Cardiac muscle cell (in vitro differentiated cells and primary cell): ENCODE measurements around the gene CIRBP. TPM values are rescaled to one million over a fixed set of nuclear protein-coding genes. Genes with fewer than 3 reads are reported as not detected.
"Not testable (repeated sequence)": the region's sequence is repeated elsewhere in the genome, so short reads cannot be mapped to it uniquely, and the experiment has no call there.

Source experiments
- DNase-seq, 2 donors: peaks; one replicate each; pipeline versions ENCODE4 v3.0.0 to v3.0.0-alpha.2; 2010 to 2017; ENCODE audit warnings: low read depth in 1 of 2, low spot score in 1 of 2
- H3K27ac ChIP-seq: fragments of 200-600 bp; sonication (generic); 2 replicates; pipeline ENCODE4 v1.5.1; 2016
- H3K27me3 ChIP-seq: fragments of 200-600 bp; sonication (generic); 2 replicates; pipeline ENCODE4 v1.6.0; 2016; ENCODE audit warnings: control low read depth
- H3K36me3 ChIP-seq: fragments of 200-600 bp; sonication (generic); 2 replicates; pipeline ENCODE4 v1.5.1; 2016; ENCODE audit warnings: control low read depth
- H3K4me1 ChIP-seq: fragments of 200-600 bp; sonication (generic); 2 replicates; pipeline ENCODE4 v1.8.1; 2017; ENCODE audit warnings: low read depth, mild to moderate bottlenecking, mixed run types
- H3K4me3 ChIP-seq: fragments of 200-600 bp; sonication (generic); 2 replicates; pipeline ENCODE4 v1.5.1; 2016; ENCODE audit warnings: mild to moderate bottlenecking
- H3K9me3 ChIP-seq: fragments of 200-600 bp; sonication (generic); 2 replicates; pipeline ENCODE4 v1.5.1; 2017; ENCODE audit warnings: low read depth, mild to moderate bottlenecking, control low read depth
- polyA plus RNA-seq: library from polyadenylated mRNA; unstranded; fragments of >200 nt; fragmentation: Nextera tagmentation; extraction: Ambion mirVana; gene quantifications from 2 replicates; pipeline ENCODE4 v1.2.1, GENCODE V29; 2016
- total RNA-seq: library from RNA; depleted of rRNA; stranded (reverse); fragments of >200 nt; gene quantifications from 2 replicates; pipeline ENCODE4 v1.2.3, GENCODE V29; 2016
- TF ChIP-seq, protein P1 (sequence below): IDR thresholded peaks from 2 replicates; pipeline ENCODE4 v1.5.1; 2012; ENCODE audit warnings: low read depth, mild to moderate bottlenecking, low read length

The CIRBP gene
- total and polyA plus RNA-seq, 2 experiments from 2014 or later = 716 to 2,236 TPM

DNA sequence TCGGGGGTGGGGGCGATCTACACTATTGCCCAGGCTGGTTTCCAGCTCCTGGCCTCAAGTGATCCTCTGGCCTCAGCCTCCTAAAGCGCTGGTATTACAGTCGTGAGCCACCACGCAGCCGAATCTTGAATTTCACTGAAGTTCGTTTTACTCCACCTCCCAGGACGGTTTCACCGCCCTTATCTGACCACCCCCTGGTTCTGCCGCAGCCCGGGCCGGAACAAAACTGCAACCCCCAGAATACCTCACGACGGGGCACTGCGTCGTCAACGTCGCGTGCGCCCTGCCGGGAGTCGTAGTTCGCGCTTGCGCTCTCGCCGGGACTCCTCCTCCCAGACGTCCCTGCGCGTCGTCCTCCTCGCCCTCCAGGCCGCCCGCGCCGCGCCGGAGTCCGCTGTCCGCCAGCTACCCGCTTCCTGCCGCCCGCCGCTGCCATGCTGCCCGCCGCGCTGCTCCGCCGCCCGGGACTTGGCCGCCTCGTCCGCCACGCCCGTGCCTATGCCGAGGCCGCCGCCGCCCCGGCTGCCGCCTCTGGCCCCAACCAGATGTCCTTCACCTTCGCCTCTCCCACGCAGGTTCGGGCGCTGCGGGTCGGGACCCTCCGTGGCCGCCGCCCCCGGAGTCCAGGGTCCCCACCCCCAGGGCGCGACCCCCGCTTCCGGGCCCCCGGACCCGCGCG lies 27.6 kb upstream of the CIRBP start, which contains the start of gene ATP5F1D:
Gene ATP5F1D (plus strand): TSS at position 335 of the 679 bp plus-strand sequence. CDS start 100 bp downstream, at position 435.
- Histone ChIP-seq H3K27me3 (no peaks in the 10 kb centered on the region), H3K27ac (peak within 1 kb of the TSS; percentile 31), H3K36me3 (no peaks in the 10 kb centered on the region), H3K9me3 (no peaks in the 10 kb centered on the region), H3K4me3 (peak within 1 kb of the TSS; percentile 99), H3K4me1 (peaks cover 21% of the 10 kb centered on the region)
- TF ChIP-seq, protein P1, sequence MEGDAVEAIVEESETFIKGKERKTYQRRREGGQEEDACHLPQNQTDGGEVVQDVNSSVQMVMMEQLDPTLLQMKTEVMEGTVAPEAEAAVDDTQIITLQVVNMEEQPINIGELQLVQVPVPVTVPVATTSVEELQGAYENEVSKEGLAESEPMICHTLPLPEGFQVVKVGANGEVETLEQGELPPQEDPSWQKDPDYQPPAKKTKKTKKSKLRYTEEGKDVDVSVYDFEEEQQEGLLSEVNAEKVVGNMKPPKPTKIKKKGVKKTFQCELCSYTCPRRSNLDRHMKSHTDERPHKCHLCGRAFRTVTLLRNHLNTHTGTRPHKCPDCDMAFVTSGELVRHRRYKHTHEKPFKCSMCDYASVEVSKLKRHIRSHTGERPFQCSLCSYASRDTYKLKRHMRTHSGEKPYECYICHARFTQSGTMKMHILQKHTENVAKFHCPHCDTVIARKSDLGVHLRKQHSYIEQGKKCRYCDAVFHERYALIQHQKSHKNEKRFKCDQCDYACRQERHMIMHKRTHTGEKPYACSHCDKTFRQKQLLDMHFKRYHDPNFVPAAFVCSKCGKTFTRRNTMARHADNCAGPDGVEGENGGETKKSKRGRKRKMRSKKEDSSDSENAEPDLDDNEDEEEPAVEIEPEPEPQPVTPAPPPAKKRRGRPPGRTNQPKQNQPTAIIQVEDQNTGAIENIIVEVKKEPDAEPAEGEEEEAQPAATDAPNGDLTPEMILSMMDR = no peak
- DNase-seq = peak; percentile 95 to 97

DNA sequence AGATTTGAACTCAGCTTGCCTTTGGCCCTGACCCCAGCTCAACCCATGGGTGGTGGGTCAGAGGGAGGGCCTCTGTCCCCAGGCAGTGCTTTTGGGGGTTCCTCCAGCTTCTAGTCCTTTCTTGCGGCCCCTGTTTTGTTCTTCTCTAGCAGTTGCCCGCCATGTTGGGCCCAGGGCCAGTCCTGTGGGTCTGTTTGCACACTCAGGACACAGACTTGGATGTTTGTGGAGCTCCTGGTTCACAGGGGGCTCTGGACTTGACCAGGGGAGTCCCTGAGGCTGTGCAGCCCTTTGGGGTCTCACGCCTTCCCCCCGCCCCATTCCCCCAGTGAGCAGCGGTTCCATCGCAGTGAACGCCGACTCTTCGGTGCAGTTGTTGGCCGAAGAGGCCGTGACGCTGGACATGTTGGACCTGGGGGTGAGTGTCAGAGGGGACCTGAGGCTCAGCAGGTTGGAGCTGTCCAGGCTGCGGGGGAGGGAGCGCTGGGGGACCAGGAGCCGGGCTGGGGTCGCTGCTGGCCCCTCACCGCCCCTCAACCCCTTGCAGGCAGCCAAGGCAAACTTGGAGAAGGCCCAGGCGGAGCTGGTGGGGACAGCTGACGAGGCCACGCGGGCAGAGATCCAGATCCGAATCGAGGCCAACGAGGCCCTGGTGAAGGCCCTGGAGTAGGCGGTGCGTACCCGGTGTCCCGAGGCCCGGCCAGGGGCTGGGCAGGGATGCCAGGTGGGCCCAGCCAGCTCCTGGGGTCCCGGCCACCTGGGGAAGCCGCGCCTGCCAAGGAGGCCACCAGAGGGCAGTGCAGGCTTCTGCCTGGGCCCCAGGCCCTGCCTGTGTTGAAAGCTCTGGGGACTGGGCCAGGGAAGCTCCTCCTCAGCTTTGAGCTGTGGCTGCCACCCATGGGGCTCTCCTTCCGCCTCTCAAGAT lies 25.1 kb upstream of the CIRBP start:
- DNase-seq = peak; percentile 88 to 90
- Histone ChIP-seq H3K4me3 (no peak overlapping the region), H3K4me1 (peaks cover 15% of the 10 kb centered on the region), H3K27me3 (no peaks in the 10 kb centered on the region), H3K36me3 (no peaks in the 10 kb centered on the region), H3K9me3 (no peaks in the 10 kb centered on the region), H3K27ac (peak overlapping the region; percentile 81)
- TF ChIP-seq, protein P1 = peak; percentile 92

DNA sequence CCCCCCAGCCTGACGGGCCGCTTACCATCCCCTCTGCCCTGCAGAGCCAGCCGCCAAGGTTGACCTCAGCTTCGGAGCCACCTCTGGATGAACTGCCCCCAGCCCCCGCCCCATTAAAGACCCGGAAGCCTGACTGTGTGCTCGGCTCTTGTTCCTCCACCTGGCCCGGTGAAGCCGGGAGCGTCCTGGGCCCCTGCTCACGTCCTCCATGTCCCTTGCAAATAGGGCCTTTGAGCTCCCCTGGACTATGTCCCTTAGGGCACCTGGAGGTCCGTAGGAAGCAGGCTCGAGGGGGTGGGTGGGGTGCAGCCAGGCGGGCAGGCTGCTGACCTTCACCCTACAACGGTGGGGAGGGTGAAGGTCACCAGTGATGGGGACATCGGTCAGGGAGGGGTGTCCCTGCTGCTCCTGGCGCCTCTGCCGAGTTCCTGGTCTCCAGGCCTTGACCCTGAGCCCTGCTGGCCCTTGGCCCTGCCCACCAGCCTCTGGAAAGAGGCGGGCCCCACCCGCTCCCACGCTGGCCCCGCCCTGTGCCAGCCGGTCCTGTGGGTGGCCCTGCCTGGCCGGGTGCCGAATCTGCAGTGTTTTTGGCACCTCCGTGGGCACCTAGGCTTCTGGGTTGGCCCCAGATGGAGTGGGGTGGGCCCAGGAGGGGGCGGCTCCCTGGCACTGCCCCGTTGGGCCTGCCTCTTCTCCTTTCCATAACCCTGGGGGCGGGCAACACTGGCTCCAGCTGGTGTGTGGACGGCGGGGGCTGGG lies 24.3 kb upstream of the CIRBP start:
- Histone ChIP-seq H3K4me3 (no peak overlapping the region), H3K27me3 (no peaks in the 10 kb centered on the region), H3K36me3 (no peaks in the 10 kb centered on the region), H3K4me1 (peaks cover 12% of the 10 kb centered on the region), H3K9me3 (no peaks in the 10 kb centered on the region), H3K27ac (peak overlapping the region; percentile 81)
- TF ChIP-seq, protein P1 = no peak
- DNase-seq = no peak

DNA sequence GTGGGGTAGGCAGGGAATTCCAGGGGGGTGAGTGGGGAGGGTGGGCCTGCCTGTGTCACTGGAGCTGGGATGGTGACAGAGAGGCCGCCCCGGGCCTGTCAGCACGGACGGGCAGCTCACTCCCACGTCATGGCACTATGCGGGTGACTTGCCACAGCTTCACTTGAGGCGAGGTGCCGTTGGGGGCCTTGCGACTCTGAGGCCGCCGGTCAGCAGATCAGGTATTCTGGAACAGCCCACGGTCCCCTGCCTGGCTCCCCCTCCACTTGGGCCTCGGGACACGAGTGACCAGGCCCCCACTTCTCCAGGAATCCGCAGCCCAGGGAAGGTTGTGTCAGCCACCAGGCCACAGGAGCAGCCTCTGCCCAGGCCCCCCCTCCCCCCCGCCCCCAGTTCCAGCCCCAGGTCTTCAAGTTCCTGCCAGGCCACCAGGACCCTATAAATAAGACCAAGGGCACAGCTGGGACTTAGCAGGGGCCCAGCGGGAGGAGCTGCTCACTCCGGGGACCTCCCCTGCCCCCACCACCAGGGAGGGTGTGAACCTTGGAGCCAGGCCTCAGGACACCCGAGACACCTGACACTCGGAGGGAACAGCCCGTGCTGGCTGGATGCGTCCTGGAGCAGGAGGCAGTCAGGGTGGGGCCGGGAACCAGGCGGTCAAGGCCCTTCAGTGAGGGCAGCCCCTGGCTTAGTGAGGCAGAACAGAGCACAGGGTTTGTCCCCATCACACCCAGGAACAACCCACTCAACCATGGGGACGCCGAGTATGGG lies 23.5 kb upstream of the CIRBP start:
- Histone ChIP-seq H3K9me3 (no peaks in the 10 kb centered on the region), H3K36me3 (no peaks in the 10 kb centered on the region), H3K4me3 (no peak overlapping the region), H3K27me3 (no peaks in the 10 kb centered on the region), H3K27ac (peak overlapping the region; percentile 81), H3K4me1 (peaks cover 8% of the 10 kb centered on the region)
- TF ChIP-seq, protein P1 = no peak
- DNase-seq = peak in 1 of 2 donors; percentile 59

DNA sequence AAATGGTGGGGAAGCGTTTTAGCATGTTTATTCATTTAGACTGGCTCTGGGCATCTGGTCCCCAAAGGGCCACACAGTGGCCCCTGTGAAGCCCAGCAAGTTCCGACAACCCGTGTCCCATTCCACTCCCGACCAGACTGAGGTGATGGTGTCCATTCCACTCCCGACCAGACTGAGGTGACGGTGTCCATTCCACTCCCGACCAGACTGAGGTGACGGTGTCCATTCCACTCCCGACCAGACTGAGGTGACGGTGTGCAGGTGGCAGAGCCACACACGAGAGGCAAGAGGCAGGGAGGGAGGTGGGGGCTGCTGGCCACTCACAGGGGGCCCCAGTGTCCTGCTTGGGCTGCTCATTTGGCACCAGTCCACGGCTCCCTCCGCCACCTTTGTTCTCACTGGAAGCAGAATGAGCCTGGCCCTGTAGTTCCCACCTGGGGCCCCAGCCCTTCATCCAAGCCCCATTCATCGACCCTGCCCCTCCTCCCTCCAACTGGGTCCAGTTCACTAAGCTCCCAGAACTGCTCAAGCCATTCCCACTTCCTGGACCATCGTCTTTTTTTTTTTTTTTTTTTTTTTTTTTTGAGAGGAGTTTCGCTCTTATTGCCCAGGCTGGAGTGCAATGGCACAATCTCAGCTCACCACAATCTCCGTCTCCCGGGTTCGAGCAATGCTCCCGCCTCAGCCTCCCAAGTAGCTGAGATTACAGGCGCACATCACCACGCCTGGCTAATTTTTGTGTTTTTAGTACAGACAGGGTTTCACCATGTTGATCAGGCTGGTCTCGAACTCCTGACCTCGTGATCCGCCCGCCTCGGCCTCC lies 22.7 kb upstream of the CIRBP start:
- not testable (repeated sequence) for H3K4me3 ChIP-seq, H3K9me3 ChIP-seq, H3K4me1 ChIP-seq, H3K27me3 ChIP-seq, H3K36me3 ChIP-seq, DNase-seq
- H3K27ac ChIP-seq = peak overlapping the region; percentile 81
